H9 (cell line): Measurements from ENCODE around the gene BEST2. TPM values are rescaled to one million over a fixed set of nuclear protein-coding genes. Genes with fewer than 3 reads are reported as not detected.

Experiments used
- DNase-seq: peaks from one replicate; pipeline ENCODE4 v3.0.0-alpha.2; 2017
- H2AFZ ChIP-seq: one replicate; pipeline ENCODE4 v1.6.1; 2013; ENCODE audit warnings: mild to moderate bottlenecking, low read length, control low read depth, moderate library complexity
- H2AK5ac ChIP-seq: 2 replicates; pipeline ENCODE4 v1.6.1; 2013; ENCODE audit warnings: low read length, control low read depth, mixed read lengths; ENCODE audit not compliant: insufficient read length
- H2BK120ac ChIP-seq: one replicate; pipeline ENCODE4 v1.6.1; 2013; ENCODE audit warnings: low read depth, mild to moderate bottlenecking, low read length, control low read depth, inconsistent platforms; ENCODE audit not compliant: poor library complexity, severe bottlenecking
- H2BK12ac ChIP-seq: 2 replicates; pipeline ENCODE4 v1.6.1; 2013; ENCODE audit warnings: low read length, control low read depth, mixed read lengths, low read depth; ENCODE audit not compliant: insufficient read length
- H2BK15ac ChIP-seq: 2 replicates; pipeline ENCODE4 v1.6.1; 2013; ENCODE audit warnings: low read depth, low read length, control low read depth
- H2BK20ac ChIP-seq: one replicate; pipeline ENCODE4 v1.6.1; 2013; ENCODE audit warnings: low read depth, mild to moderate bottlenecking, low read length, control low read depth, inconsistent platforms; ENCODE audit not compliant: poor library complexity, severe bottlenecking
- H2BK5ac ChIP-seq: 2 replicates; pipeline ENCODE4 v1.6.1; 2013; ENCODE audit warnings: low read length, control low read depth, mixed read lengths; ENCODE audit not compliant: insufficient read length
- H3K14ac ChIP-seq: 2 replicates; pipeline ENCODE4 v1.6.1; 2013; ENCODE audit warnings: low read length, control low read depth; ENCODE audit not compliant: insufficient read depth
- H3K18ac ChIP-seq: 2 replicates; pipeline ENCODE4 v1.6.1; 2013; ENCODE audit warnings: low read depth, mild to moderate bottlenecking, mixed read lengths, low read length, control low read depth; ENCODE audit not compliant: insufficient read length
- H3K23ac ChIP-seq: 2 replicates; pipeline ENCODE4 v1.6.1; 2013; ENCODE audit warnings: low read length, control low read depth, mixed read lengths, low read depth; ENCODE audit not compliant: insufficient read length
- H3K23me2 ChIP-seq: 2 replicates; pipeline ENCODE4 v1.6.1; 2013; ENCODE audit warnings: low read depth, mild to moderate bottlenecking, mixed read lengths, low read length, control low read depth; ENCODE audit not compliant: insufficient read length, poor library complexity, severe bottlenecking
- H3K27ac ChIP-seq: 2 replicates; pipeline ENCODE4 v1.5.1; 2013; ENCODE audit warnings: low read length, control low read depth, mixed read lengths, low read depth; ENCODE audit not compliant: insufficient read length
- H3K27me3 ChIP-seq: 2 replicates; pipeline ENCODE4 v1.6.1; 2013; ENCODE audit warnings: low read length, control low read depth, inconsistent platforms; ENCODE audit not compliant: insufficient read depth
- H3K4ac ChIP-seq: 2 replicates; pipeline ENCODE4 v1.6.1; 2013; ENCODE audit warnings: low read depth, mild to moderate bottlenecking, control low read depth, inconsistent platforms, low read length, moderate library complexity
- H3K4me1 ChIP-seq: 2 replicates; pipeline ENCODE4 v1.6.1; 2013; ENCODE audit warnings: low read length, control low read depth, inconsistent platforms; ENCODE audit not compliant: insufficient read depth
- H3K4me2 ChIP-seq: 2 replicates; pipeline ENCODE4 v1.6.1; 2013; ENCODE audit warnings: low read length, control low read depth, mixed read lengths; ENCODE audit not compliant: insufficient read length, insufficient read depth
- H3K56ac ChIP-seq: 2 replicates; pipeline ENCODE4 v1.6.1; 2013; ENCODE audit warnings: low read depth, mild to moderate bottlenecking, mixed read lengths, low read length, control low read depth; ENCODE audit not compliant: insufficient read length
- H3K79me1 ChIP-seq: 2 replicates; pipeline ENCODE4 v1.6.1; 2013; ENCODE audit warnings: low read depth, mild to moderate bottlenecking, moderate library complexity, low read length, control low read depth, inconsistent platforms; ENCODE audit not compliant: insufficient read depth, poor library complexity, severe bottlenecking
- H3K79me2 ChIP-seq: 2 replicates; pipeline ENCODE4 v1.6.1; 2013; ENCODE audit warnings: low read length, control low read depth, inconsistent platforms; ENCODE audit not compliant: insufficient read depth
- H3K9ac ChIP-seq: 2 replicates; pipeline ENCODE4 v1.6.1; 2013; ENCODE audit warnings: low read length, control low read depth, mixed read lengths; ENCODE audit not compliant: insufficient read length; ENCODE audit errors: extremely low read depth
- H3K9me3 ChIP-seq: one replicate; pipeline ENCODE4 v1.6.1; 2013; ENCODE audit warnings: low read depth, low read length, inconsistent platforms; ENCODE audit not compliant: control insufficient read depth
- H3T11ph ChIP-seq: one replicate; pipeline ENCODE4 v1.6.1; 2013; ENCODE audit warnings: mild to moderate bottlenecking, low read length, control low read depth, inconsistent platforms
- H4K20me1 ChIP-seq: one replicate; pipeline ENCODE4 v1.6.1; 2013; ENCODE audit not compliant: control insufficient read depth, insufficient read length, insufficient read depth
- H4K5ac ChIP-seq: 2 replicates; pipeline ENCODE4 v1.6.1; 2013; ENCODE audit warnings: low read depth, mild to moderate bottlenecking, mixed read lengths, low read length, control low read depth; ENCODE audit not compliant: insufficient read length
- H4K8ac ChIP-seq: replicated peaks from 2 replicates; pipeline ENCODE4 v1.6.1; 2013; ENCODE audit warnings: low read length, control low read depth, mixed read lengths, low read depth; ENCODE audit not compliant: insufficient read length
- H4K91ac ChIP-seq: 2 replicates; pipeline ENCODE4 v1.6.1; 2013; ENCODE audit warnings: low read depth, mild to moderate bottlenecking, moderate library complexity, mixed read lengths, low read length, control low read depth; ENCODE audit not compliant: insufficient read length
- H3K27ac Mint-ChIP-seq, 3 experiments: 2 replicates in 2 of 3; 3 replicates in 1 of 3; pipeline ENCODE4 v1.8.0; 2020 to 2021; ENCODE audit warnings: mixed read lengths in 3 of 3, mild to moderate bottlenecking in 1 of 3, moderate library complexity in 1 of 3
- H3K27me3 Mint-ChIP-seq: 2 replicates; pipeline ENCODE4 v1.8.0; 2021; ENCODE audit warnings: low read depth, mild to moderate bottlenecking, moderate library complexity, mixed read lengths
- H3K36me3 Mint-ChIP-seq, 3 experiments: 2 replicates in 2 of 3; 3 replicates in 1 of 3; pipeline ENCODE4 v1.8.0; 2020 to 2021; ENCODE audit warnings: low read depth in 3 of 3, mixed read lengths in 3 of 3; ENCODE audit not compliant: insufficient read depth in 1 of 3
- H3K4me1 Mint-ChIP-seq, 2 experiments: 2 replicates each; pipeline ENCODE4 v1.8.0; 2020; ENCODE audit warnings: mixed read lengths in 2 of 2
- H3K4me3 Mint-ChIP-seq, 2 experiments: 2 replicates in 1 of 2; 3 replicates in 1 of 2; pipeline ENCODE4 v1.8.0; 2020 to 2021; ENCODE audit warnings: mild to moderate bottlenecking in 2 of 2, mixed read lengths in 2 of 2, moderate library complexity in 1 of 2
- H3K9me3 Mint-ChIP-seq, 2 experiments: 2 replicates in 1 of 2; 3 replicates in 1 of 2; pipeline ENCODE4 v1.8.0; 2020; ENCODE audit warnings: mild to moderate bottlenecking in 2 of 2, mixed read lengths in 2 of 2, moderate library complexity in 1 of 2
- CTCF ChIP-seq: fragments of 200-600 bp; sonication (generic); conservative IDR thresholded peaks from 3 replicates; pipeline ENCODE4 v1.8.0; 2021; ENCODE audit warnings: antibody characterized with exemption, mild to moderate bottlenecking
- WGBS: extraction: QIAGEN DNeasy Blood & Tissue Kit; methylation state at CpG from one replicate; pipeline ENCODE4 v1.1.7; 2013; ENCODE audit warnings: missing lambda C conversion rate, low lambda C conversion rate, mixed read lengths; ENCODE audit not compliant: insufficient read length; ENCODE audit errors: extremely low coverage; 5-methylcytosine and 5-hydroxymethylcytosine counted together
- total RNA-seq: library from RNA; stranded (reverse); gene quantifications from 2 replicates; pipeline ENCODE4 v1.2.1, GENCODE V29; 2021

BEST2 gene
- total RNA-seq, 1 experiment from 2014 or later, result 1.6 TPM

GRCh38 chr19:12786952-12787351, 35.4 kb downstream of the BEST2 start:
- no CpG with 5 or more reads among the region's 3 CpGs for WGBS
- Histone ChIP-seq H2BK120ac (no peak overlapping the region), H3K56ac (no peak overlapping the region), H3K79me2 (no peaks in the 10 kb centered on the region), H2AFZ (no peak overlapping the region), H3K18ac (no peak overlapping the region), H2BK15ac (no peak overlapping the region), H3K9me3 (no peaks in the 10 kb centered on the region), H4K91ac (no peak overlapping the region), H3K4me2 (no peak overlapping the region), H3K79me1 (no peaks in the 10 kb centered on the region), H2BK5ac (no peak overlapping the region), H3K27me3 (no peaks in the 10 kb centered on the region; the same call in 1 of the 2 replicates), H3K4me1 (peaks cover 6% of the 10 kb centered on the region), H3T11ph (no peak overlapping the region), H3K4ac (no peak overlapping the region), H4K5ac (no peak overlapping the region), H2BK12ac (no peak overlapping the region), H4K8ac (no peak overlapping the region), H3K23ac (no peak overlapping the region), H2AK5ac (no peak overlapping the region), H4K20me1 (no peaks in the 10 kb centered on the region), H3K27ac (no peak overlapping the region), H3K9ac (no peak overlapping the region), H2BK20ac (no peak overlapping the region), H3K23me2 (peaks cover 33% of the 10 kb centered on the region), H3K14ac (no peak overlapping the region)
- no peak for TF ChIP-seq CTCF
- Mint-ChIP-seq H3K4me3 (no peak overlapping the region; a peak in 1 of 5 replicates), H3K36me3 (no peaks in the 10 kb centered on the region), H3K4me1 (peaks cover 30 to 31% of the 10 kb centered on the region in 2 experiments), H3K27ac (no peak overlapping the region), H3K9me3 (no peaks in the 10 kb centered on the region), H3K27me3 (peaks cover 6% of the 10 kb centered on the region)
- DNase-seq, result no peak
